Activated naive CD4-positive, alpha-beta T cell treated with anti-CD3 and anti-CD28 coated beads, Interleukin-2, amount 50 U/mL, for 72 hours (primary cell): ENCODE measurements around the gene SEC24C. TPM values are rescaled to one million over a fixed set of nuclear protein-coding genes. Genes with fewer than 3 reads are reported as not detected.

Source experiments
- ATAC-seq, 2 donors: fragments of 150-1000 bp; cut with Tn5 transposase; 2 replicates each; pipeline ENCODE4 v1.10.0; 2021; ENCODE audit warnings: mild to moderate bottlenecking in 2 of 2, moderate library complexity in 2 of 2
- DNase-seq, 2 donors: peaks; one replicate each; pipeline ENCODE4 v3.0.0; 2021 to 2022; ENCODE audit warnings: low spot score in 2 of 2
- H3K27ac Mint-ChIP-seq, 2 donors: one replicate each; pipeline ENCODE4 v1.8.0; 2022; ENCODE audit warnings: mild to moderate bottlenecking in 2 of 2, mixed read lengths in 2 of 2
- H3K36me3 Mint-ChIP-seq, 2 donors: one replicate each; pipeline ENCODE4 v1.8.0; 2022; ENCODE audit warnings: mixed read lengths in 2 of 2
- H3K9me3 Mint-ChIP-seq, 2 donors: one replicate each; pipeline ENCODE4 v1.8.0; 2022; ENCODE audit warnings: mixed read lengths in 2 of 2
- total RNA-seq, 2 donors: library from RNA; stranded (reverse); gene quantifications; one replicate each; pipeline ENCODE4 v1.2.3, GENCODE V29; 2022

The SEC24C gene
- total RNA-seq, 2 donors from 2014 or later, result 101 TPM

DNA sequence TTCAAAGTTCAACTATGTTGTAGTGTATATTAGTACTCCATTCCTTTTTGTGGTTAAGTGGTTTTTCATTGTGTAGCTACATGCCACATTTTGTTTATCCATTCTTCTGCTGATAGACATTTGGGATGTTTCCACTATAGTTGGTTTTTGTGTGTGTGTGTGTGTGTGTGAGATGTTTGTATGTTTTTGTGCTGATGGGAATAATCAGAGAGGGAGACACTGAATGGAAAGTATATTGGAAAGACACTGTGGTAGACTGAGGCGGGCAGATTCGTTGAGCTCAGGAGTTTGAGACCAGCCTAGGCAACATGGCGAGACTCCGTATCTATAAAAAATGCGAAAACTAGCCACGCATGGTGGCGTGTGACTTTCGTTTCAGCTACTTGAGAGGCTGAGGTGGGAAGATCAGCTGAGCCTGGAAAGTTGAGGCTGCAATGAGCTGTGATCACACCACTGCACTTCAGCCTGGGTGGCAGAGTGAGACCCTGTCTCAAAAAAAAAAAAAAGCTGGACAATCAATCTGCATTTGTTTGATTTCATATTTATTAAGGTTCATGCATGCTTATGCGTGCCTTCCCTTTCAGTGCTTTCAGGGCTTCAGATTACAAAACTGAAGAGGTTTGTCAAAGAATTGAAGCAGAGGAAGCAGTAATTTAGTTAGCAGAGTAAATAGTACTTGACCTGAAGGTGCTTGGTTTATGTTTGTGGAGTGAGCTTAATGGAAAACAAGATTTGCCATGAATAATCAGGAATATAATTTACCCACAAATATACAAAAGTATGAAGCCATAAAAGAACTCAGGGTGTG lies 14.7 kb downstream of the SEC24C start:
- ATAC-seq (no peak), DNase-seq (no peak)
- Mint-ChIP-seq H3K36me3 (peaks cover 0 to 21% of the 10 kb centered on the region in 2 donors), H3K9me3 (no peaks in the 10 kb centered on the region), H3K27ac (peak overlapping the region; percentile 20 to 94)

GRCh38 chr10:73759512-73760115 lies 15.4 kb downstream of the SEC24C start:
- ATAC-seq, result peak; percentile 59 to 77
- H3K27ac Mint-ChIP-seq, result peak overlapping the region; percentile 20 to 94
- peak in 1 of 2 donors; percentile 31 for DNase-seq
- no peaks in the 10 kb centered on the region for H3K9me3 Mint-ChIP-seq
- peaks cover 0 to 23% of the 10 kb centered on the region in 2 donors for H3K36me3 Mint-ChIP-seq

GRCh38 chr10:73761781-73762180 lies 17.6 kb downstream of the SEC24C start:
- peaks cover 11 to 44% of the 10 kb centered on the region in 2 donors for H3K36me3 Mint-ChIP-seq
- H3K27ac Mint-ChIP-seq, result peak overlapping the region in 1 of 2 donors; percentile 33
- ATAC-seq, result no peak

DNA sequence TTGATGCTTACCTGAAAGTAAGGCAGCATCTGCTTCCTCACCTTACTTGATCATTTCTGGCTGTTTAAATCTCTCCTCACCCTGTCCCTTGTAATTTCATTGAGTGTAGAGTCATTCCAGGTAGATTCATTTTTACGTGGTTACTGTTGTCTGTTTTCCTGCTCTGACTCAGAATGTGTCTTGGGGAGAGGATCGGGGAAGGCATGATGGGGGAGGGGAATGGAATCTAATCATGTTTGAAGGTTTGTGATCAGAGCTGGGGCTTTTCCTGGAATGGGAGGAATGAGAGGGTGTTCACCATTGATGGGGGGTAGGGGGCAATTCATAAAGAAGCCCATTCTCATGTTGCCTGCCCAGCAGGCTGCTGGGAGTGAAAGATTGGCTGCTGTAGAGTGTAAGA lies 18.7 kb downstream of the SEC24C start:
- ATAC-seq, result peak; percentile 60 to 72
- no peaks in the 10 kb centered on the region for H3K9me3 Mint-ChIP-seq
- H3K27ac Mint-ChIP-seq, result peak overlapping the region; percentile 33 to 76
- peaks cover 11 to 49% of the 10 kb centered on the region in 2 donors for H3K36me3 Mint-ChIP-seq
- DNase-seq, result no peak

More at GRCh38 chr10:73761781-73762180, 17.6 kb downstream of the SEC24C start:
- DNase-seq, result no peak
- no peaks in the 10 kb centered on the region for H3K9me3 Mint-ChIP-seq

DNA sequence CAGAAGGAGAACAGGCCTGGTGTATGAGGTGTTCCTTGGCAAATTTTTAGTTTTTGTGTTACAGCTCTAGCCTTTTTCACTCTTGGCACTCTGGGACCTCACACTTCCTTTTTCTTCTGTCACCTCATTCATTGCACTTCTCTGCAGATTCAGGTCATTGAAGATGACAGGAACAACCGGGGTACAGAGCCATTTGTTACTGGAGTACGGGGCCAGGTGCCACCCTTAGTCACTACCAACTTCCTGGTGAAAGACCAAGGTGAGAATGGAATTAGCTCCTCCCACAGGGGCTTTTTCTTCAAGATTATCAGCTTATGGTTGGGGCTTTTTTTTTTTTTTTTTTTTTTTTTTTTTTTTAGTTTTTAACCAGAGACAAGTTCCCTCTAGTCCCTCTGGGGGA lies 19.2 kb downstream of the SEC24C start:
- peak overlapping the region; percentile 36 to 76 for H3K27ac Mint-ChIP-seq
- ATAC-seq (peak; percentile 7 to 31), DNase-seq (no peak)
- no peaks in the 10 kb centered on the region for H3K9me3 Mint-ChIP-seq
- H3K36me3 Mint-ChIP-seq, result peaks cover 11 to 52% of the 10 kb centered on the region in 2 donors

DNA sequence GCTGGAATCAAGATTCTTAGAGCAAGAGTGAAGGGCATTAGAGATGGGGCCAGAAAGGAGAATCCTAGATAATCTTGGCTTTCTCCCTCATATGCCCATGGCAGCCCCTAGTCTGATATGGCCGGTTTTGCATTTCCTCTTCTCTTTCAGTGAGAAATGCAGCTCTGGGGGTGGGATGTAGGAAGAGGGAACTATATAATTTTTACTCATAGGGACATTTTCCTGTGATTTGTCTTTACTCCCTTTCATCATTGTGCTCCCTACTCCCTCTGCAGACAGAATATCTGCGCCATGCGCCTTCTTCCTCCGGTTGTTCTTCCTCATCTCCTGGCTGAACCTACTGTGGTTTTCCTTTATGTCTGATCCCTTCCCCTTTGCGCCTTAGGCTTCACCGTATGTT lies 20.9 kb downstream of the SEC24C start:
- Mint-ChIP-seq H3K9me3 (no peaks in the 10 kb centered on the region), H3K36me3 (peaks cover 22 to 62% of the 10 kb centered on the region in 2 donors), H3K27ac (peak overlapping the region in 1 of 2 donors; percentile 11)
- DNase-seq (no peak), ATAC-seq (no peak)

DNA sequence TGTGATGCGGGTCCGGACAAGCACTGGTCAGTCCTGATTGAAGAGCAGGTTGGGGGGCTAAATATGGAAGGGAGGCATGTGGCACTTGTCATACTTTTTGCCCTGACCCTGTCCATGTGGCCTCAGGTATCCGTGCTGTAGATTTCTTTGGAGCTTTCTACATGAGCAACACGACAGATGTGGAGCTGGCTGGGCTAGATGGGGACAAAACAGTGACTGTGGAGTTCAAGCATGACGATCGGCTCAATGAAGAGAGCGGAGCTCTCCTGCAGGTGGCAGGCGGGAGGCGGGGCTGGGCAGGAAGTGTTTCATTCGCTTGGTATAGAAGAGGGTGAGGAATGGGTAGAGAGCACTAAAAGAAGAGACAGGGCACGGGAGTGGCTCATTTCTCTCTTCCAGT lies 24.7 kb downstream of the SEC24C start:
- peaks cover 36 to 69% of the 10 kb centered on the region in 2 donors for H3K36me3 Mint-ChIP-seq
- no peaks in the 10 kb centered on the region for H3K9me3 Mint-ChIP-seq
- H3K27ac Mint-ChIP-seq, result peak overlapping the region; percentile 17 to 70
- ATAC-seq (no peak), DNase-seq (peak in 1 of 2 donors; percentile 59)

- peak overlapping the region in 1 of 2 donors; percentile 17 for H3K27ac Mint-ChIP-seq
- ATAC-seq (no peak), DNase-seq (no peak)
- H3K36me3 Mint-ChIP-seq, result peaks cover 38 to 74% of the 10 kb centered on the region in 2 donors
- H3K9me3 Mint-ChIP-seq, result no peaks in the 10 kb centered on the region
These were observed 25.2 kb downstream of the SEC24C start for GRCh38 chr10:73769396-73769795.

DNA sequence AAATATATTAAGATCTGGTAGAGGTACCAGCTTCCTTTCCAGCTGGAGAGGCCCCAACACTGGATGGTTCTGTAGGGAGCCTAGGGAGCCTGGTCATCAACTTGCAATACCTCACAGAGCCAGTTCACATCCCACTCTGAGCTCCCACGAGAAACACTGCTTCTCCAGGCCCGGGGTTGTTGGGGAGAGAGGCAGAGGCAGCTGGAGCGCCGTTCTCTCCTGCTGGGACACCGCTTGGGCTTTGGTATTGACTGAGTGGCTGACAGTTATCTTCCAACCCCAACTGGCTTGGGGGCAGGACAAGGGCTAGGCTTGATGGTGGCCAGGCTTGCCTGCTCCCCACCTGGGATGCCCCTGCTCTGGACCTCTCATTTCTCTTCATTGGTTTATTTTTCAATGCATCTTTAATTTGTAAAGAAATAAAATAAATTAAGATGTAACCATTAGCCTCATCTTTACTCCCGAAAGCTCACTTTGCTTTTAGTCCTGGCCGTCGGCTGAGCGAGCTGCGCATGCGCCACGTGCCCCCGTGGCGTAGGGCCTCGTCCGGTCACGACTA lies 27.6 kb downstream of the SEC24C start:
- peaks cover 33 to 69% of the 10 kb centered on the region in 2 donors for H3K36me3 Mint-ChIP-seq
- peak in 1 of 2 donors; percentile 84 for DNase-seq
- H3K27ac Mint-ChIP-seq, result peak overlapping the region; percentile 83 to 90
- H3K9me3 Mint-ChIP-seq, result no peaks in the 10 kb centered on the region
- ATAC-seq, result peak; percentile 4 to 15

DNA sequence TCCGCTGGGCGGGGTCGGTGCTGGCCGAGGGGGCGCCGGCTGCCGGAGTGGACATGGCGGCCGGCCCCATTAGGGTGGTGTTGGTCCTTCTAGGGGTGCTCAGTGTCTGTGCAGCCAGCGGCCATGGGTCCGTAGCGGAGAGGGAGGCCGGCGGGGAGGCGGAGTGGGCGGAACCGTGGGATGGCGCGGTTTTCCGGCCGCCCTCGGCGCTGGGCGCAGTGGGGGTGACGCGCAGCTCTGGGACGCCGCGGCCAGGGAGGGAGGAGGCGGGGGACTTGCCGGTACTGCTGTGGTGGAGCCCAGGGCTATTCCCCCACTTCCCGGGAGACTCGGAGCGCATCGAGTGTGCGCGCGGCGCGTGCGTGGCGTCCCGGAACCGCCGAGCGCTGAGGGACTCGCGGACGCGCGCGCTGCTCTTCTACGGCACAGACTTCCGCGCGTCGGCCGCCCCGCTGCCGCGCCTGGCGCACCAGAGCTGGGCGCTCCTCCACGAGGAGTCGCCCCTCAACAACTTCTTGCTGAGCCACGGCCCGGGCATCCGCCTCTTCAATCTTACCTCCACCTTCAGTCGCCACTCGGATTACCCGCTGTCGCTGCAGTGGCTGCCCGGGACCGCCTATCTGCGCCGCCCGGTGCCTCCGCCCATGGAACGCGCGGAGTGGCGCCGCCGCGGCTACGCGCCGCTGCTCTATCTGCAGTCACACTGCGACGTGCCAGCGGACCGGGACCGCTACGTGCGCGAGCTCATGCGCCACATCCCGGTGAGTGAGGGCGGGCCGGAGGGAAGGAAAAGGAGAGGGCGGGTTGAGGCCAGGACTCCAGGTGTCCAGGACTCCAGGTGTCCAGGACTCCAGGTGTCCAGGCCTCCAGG lies 28.3 kb downstream of the SEC24C start:
- ATAC-seq (peak; percentile 80 to 84), DNase-seq (peak; percentile 80 to 91)
- Mint-ChIP-seq H3K36me3 (peaks cover 33 to 75% of the 10 kb centered on the region in 2 donors), H3K9me3 (no peaks in the 10 kb centered on the region), H3K27ac (peak overlapping the region; percentile 85 to 90)

- ATAC-seq, result peak in 1 of 2 donors; percentile 5
- peak overlapping the region; percentile 90 to 96 for H3K27ac Mint-ChIP-seq
These were observed 29.1 kb downstream of the SEC24C start for GRCh38 chr10:73773152-73773879.

DNA sequence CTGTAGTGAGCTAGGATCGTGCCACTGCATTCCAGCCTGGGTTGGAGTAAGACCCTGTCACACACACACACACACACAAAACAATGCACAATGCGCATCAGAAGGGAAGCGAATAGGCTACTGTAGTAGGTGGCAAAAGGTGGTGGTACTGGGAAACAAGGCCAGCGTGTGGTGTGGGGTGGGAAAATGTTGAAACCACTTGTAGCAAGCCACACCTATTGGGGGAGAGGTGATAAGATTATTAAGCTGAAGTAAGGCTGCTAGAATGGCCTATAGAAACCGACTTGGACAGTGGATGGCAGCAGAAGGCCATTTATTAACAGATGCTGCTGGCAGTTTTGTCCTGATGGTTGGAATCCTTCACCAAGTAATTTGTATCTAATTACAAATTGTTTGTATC lies 30.5 kb downstream of the SEC24C start:
- Mint-ChIP-seq H3K9me3 (no peaks in the 10 kb centered on the region), H3K36me3 (peaks cover 26 to 63% of the 10 kb centered on the region in 2 donors), H3K27ac (peak overlapping the region in 1 of 2 donors; percentile 31)
- ATAC-seq (no peak), DNase-seq (no peak)

More at GRCh38 chr10:73773152-73773879, 29.1 kb downstream of the SEC24C start:
- H3K36me3 Mint-ChIP-seq, result peaks cover 33 to 69% of the 10 kb centered on the region in 2 donors
- no peaks in the 10 kb centered on the region for H3K9me3 Mint-ChIP-seq
- DNase-seq, result no peak

DNA sequence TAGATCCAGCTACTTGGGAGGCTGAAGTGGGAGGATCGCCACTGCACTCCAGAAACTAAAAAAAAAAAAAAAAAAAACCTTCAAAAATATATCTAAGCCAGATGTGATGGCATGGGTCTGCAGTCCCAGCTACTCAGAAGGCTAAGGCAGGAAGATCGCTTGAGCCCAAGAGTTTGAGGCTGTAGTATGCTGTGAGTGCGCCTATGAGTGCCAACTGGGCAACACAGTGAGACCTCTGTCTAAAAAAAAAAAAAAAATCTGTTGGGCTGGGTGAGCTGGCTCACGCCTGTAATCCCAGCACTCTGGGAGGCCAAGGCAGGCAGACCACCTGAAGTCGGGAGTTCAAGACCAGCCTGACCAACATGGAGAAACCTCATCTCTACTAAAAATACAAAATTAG lies 34.8 kb downstream of the SEC24C start:
- Mint-ChIP-seq H3K36me3 (peaks cover 31 to 44% of the 10 kb centered on the region in 2 donors), H3K27ac (no peak overlapping the region), H3K9me3 (no peaks in the 10 kb centered on the region)
- ATAC-seq (no peak), DNase-seq (no peak)

DNA sequence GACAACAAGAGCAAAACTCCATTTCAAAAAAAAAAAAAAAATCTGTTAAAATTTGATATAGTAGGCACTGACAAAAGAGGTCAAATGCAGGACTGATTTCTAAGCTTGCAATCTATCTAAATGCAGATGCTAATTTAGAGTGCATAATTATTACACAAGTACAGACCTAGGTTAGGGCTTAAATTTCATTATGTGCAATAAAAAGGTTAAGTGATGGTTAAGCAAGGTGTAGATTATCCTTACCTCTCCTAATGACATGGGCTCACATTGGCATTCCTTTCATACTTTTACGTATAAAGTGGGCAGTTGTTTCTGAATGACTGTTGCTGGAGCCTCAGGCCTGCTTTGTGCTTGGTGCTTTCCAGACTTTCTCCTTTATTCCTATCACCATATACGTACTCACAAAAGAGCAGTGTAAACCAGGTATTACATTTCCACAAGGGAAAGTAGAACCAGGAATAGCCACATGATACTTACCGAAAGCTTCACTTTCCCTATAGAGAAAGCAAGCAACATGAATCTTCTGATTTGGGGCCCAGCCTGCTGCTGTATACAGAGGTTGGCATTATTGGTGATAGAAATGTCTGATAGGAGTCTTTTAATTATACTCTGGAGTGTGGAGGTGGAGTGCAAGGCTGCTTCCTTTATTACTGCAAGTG lies 35.5 kb downstream of the SEC24C start:
- Mint-ChIP-seq H3K36me3 (peaks cover 30 to 38% of the 10 kb centered on the region in 2 donors), H3K9me3 (no peaks in the 10 kb centered on the region), H3K27ac (peak overlapping the region in 1 of 2 donors; percentile 88)
- ATAC-seq, result no peak
- no peak for DNase-seq

DNA sequence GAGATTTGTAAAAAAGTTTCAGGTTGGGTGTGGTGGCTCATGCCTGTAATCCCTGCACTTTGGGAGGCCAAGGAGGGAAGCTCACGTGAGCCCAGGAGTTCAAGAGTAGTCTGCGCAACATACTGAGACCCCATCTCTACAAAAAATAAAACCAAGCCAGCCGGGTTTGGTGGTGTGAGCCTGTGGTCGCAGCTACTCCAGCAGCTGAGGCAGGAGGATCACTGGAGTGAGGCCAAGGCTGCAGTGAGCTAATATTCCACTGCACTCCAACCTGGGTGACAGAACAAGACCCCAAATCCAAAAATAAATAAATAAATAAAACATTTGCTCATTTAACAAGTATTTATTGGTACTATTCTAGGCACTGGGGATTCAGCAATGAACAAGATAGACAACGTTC lies 36.1 kb downstream of the SEC24C start:
- Mint-ChIP-seq H3K27ac (peak overlapping the region; percentile 65 to 88), H3K9me3 (no peaks in the 10 kb centered on the region), H3K36me3 (peaks cover 27 to 32% of the 10 kb centered on the region in 2 donors)
- no peak for DNase-seq
- ATAC-seq, result no peak
